Transverse colon (tissue), 4 donors: ENCODE results near the gene RUVBL2. TPM values are rescaled to one million over a fixed set of nuclear protein-coding genes. Genes with fewer than 3 reads are reported as not detected.

ENCODE experiments used
- DNase-seq: peaks from one replicate; pipeline ENCODE4 v3.0.0-alpha.2; 2019
- H3K27ac ChIP-seq, 4 donors: fragments of 200-600 bp; sonication (generic); 2 replicates each; pipeline ENCODE4 v1.5.1; 2016 to 2018; ENCODE audit warnings: inconsistent platforms in 4 of 4
- H3K27me3 ChIP-seq: fragments of 200-600 bp; sonication (generic); 2 replicates; pipeline ENCODE4 v1.5.1; 2017; ENCODE audit warnings: inconsistent platforms
- H3K36me3 ChIP-seq, 4 donors: fragments of 200-600 bp; sonication (generic); 2 replicates each; pipeline ENCODE4 v1.5.1; 2017 to 2019; ENCODE audit warnings: inconsistent platforms in 4 of 4
- H3K4me1 ChIP-seq, 4 donors: fragments of 200-600 bp; sonication (generic); 2 replicates each; pipeline ENCODE4 v1.5.1; 2017 to 2020; ENCODE audit warnings: inconsistent platforms in 4 of 4
- H3K4me3 ChIP-seq, 4 donors: fragments of 200-600 bp; sonication (generic); 1 replicate in 1 of 4; 2 replicates in 3 of 4; pipeline versions ENCODE4 v1.5.1 to v1.6.1; 2017 to 2019; ENCODE audit warnings: inconsistent platforms in 4 of 4
- H3K9me3 ChIP-seq, 2 donors: fragments of 200-600 bp; sonication (generic); 2 replicates each; pipeline ENCODE4 v1.5.1; 2017 to 2019; ENCODE audit warnings: inconsistent platforms in 2 of 2
- CTCF ChIP-seq, 5 experiments: fragments of 200-600 bp in 3 of 5; fragments of 450-650 bp in 2 of 5; sonication (generic) in 3 of 5; IDR thresholded peaks; 1 replicate in 2 of 5; 2 replicates in 3 of 5; pipeline ENCODE4 v1.5.1; 2016 to 2017; ENCODE audit warnings: antibody characterized with exemption in 5 of 5, inconsistent platforms in 3 of 5, mild to moderate bottlenecking in 2 of 5, moderate library complexity in 1 of 5
- EP300 ChIP-seq: sonication (generic); formaldehyde crosslinking; IDR thresholded peaks from one replicate; pipeline ENCODE4 v1.6.1; 2017; ENCODE audit warnings: antibody characterized with exemption, low read depth
- POLR2A ChIP-seq: fragments of 450-650 bp; IDR thresholded peaks from one replicate; pipeline ENCODE4 v1.6.1; 2016; ENCODE audit warnings: antibody characterized with exemption, mild to moderate bottlenecking, moderate library complexity
- POLR2AphosphoS5 ChIP-seq, 3 donors: sonication (generic); formaldehyde crosslinking; IDR thresholded peaks; one replicate each; pipeline ENCODE4 v1.6.1; 2016; ENCODE audit warnings: antibody characterized with exemption in 3 of 3
- WGBS, 2 donors: methylation state at CpG; one replicate each; pipeline ENCODE4 v1.1.5; 2018; ENCODE audit warnings: low coverage in 1 of 2; 5-methylcytosine and 5-hydroxymethylcytosine counted together
- in situ Hi-C, 4 donors: fragments of 200-750 bp; cut with MboI; loops; one replicate each; pipeline versions ENCODE4 v1.15.0 to v1.15.1; 2017; ENCODE audit warnings: low sequenced_read_pairs in 3 of 4, low pct_ligation_motif_present in 1 of 4, low pct_unique_long_range_greater_than_20kb in 1 of 4
- intact Hi-C: fragments of 100-400 bp; cut with DNase I; formaldehyde crosslinking; loops from one replicate; pipeline ENCODE4 v1.15.1; 2023; ENCODE audit warnings: low total_unique reads
- total RNA-seq, 4 donors: library from RNA; depleted of rRNA; stranded (reverse); fragments of >200 nt; gene quantifications; one replicate each; pipeline ENCODE4 v1.1.0, GENCODE V29; 2016

Gene RUVBL2
- total RNA-seq, 4 donors from 2014 or later = 48.6 to 66.9 (median 59.4) TPM

GRCh38 chr19:48986211-48986610 lies 7.5 kb upstream of the RUVBL2 start:
- Histone ChIP-seq H3K27me3 (no peaks in the 10 kb centered on the region), H3K4me3 (no peak overlapping the region), H3K27ac (no peak overlapping the region), H3K36me3 (peaks cover 0 to 39% (median 8%) of the 10 kb centered on the region in 4 donors), H3K4me1 (peaks cover 1 to 8% (median 5%) of the 10 kb centered on the region in 4 donors), H3K9me3 (no peaks in the 10 kb centered on the region)
- intact Hi-C loops (no loop called here), in situ Hi-C loops (no loop called here)
- WGBS, 2 donors = 100% methylated on average over 1 to 3 of the region's 3 CpGs
- no peak for DNase-seq
- TF ChIP-seq POLR2A (no peak), POLR2AphosphoS5 (IDR thresholded peaks at IDR 0.05) (no peak), EP300 (no peak), CTCF (IDR thresholded peaks at IDR 0.05) (no peak)

GRCh38 chr19:48987323-48987722 lies 6.4 kb upstream of the RUVBL2 start:
- TF ChIP-seq CTCF (IDR thresholded peaks at IDR 0.05) (no peak), POLR2AphosphoS5 (IDR thresholded peaks at IDR 0.05) (no peak), EP300 (no peak), POLR2A (no peak)
- in situ Hi-C loops = no loop called here
- H3K27me3 ChIP-seq = no peaks in the 10 kb centered on the region
- H3K27ac ChIP-seq = no peak overlapping the region
- DNase-seq = no peak
- intact Hi-C loops = no loop called here
- peaks cover 0 to 32% (median 6%) of the 10 kb centered on the region in 4 donors for H3K36me3 ChIP-seq
- H3K4me1 ChIP-seq = peaks cover 9 to 19% (median 16%) of the 10 kb centered on the region in 4 donors
- H3K9me3 ChIP-seq = no peaks in the 10 kb centered on the region
- H3K4me3 ChIP-seq = no peak overlapping the region
- 90 to 100% methylated on average over 2 to 7 of the region's 7 CpGs for WGBS, 2 donors

- intact Hi-C loops (no loop called here), in situ Hi-C loops (no loop called here)
- Histone ChIP-seq H3K27ac (no peak overlapping the region), H3K4me3 (no peak overlapping the region), H3K9me3 (no peaks in the 10 kb centered on the region), H3K36me3 (peaks cover 0 to 27% (median 6%) of the 10 kb centered on the region in 4 donors), H3K4me1 (peaks cover 9 to 20% (median 17%) of the 10 kb centered on the region in 4 donors), H3K27me3 (no peaks in the 10 kb centered on the region)
- 78 to 97% methylated on average over 3 to 7 of the region's 7 CpGs for WGBS, 2 donors
- DNase-seq = no peak
- no peak for TF ChIP-seq EP300
- no peak for TF ChIP-seq POLR2AphosphoS5 (IDR thresholded peaks at IDR 0.05)
- TF ChIP-seq POLR2A = no peak
- no peak for TF ChIP-seq CTCF (IDR thresholded peaks at IDR 0.05)
Measured at GRCh38 chr19:48988286-48988685, 5.4 kb upstream of the RUVBL2 start.

GRCh38 chr19:48988860-48989259 lies 4.8 kb upstream of the RUVBL2 start:
- TF ChIP-seq CTCF (IDR thresholded peaks at IDR 0.05) (no peak), POLR2AphosphoS5 (IDR thresholded peaks at IDR 0.05) (no peak), EP300 (no peak), POLR2A (no peak)
- Histone ChIP-seq H3K4me3 (no peak overlapping the region), H3K27ac (no peak overlapping the region), H3K9me3 (no peaks in the 10 kb centered on the region), H3K4me1 (peaks cover 9 to 21% (median 17%) of the 10 kb centered on the region in 4 donors), H3K36me3 (peaks cover 0 to 27% (median 6%) of the 10 kb centered on the region in 4 donors), H3K27me3 (no peaks in the 10 kb centered on the region)
- no peak for DNase-seq
- 90 to 96% methylated on average over 1 to 9 of the region's 9 CpGs for WGBS, 2 donors
- intact Hi-C loops = no loop called here
- in situ Hi-C loops = no loop called here
